H1 (cell line): ENCODE data around the gene WDR91. TPM values are rescaled to one million over a fixed set of nuclear protein-coding genes. Genes with fewer than 3 reads are reported as not detected.

Source experiments
- CBX8 ChIP-seq: fragments of 300-800, 300-1000 bp; sonication (generic); IDR thresholded peaks from 2 replicates; pipeline ENCODE4 v1.7.1; 2016; ENCODE audit warnings: low read depth, low read length, borderline replicate concordance
- CHD7 ChIP-seq: fragments of 300-600 bp; sonication (generic); IDR thresholded peaks from 2 replicates; pipeline ENCODE4 v1.7.1; 2012; ENCODE audit warnings: low read length, moderate library complexity, mild to moderate bottlenecking, inconsistent platforms; ENCODE audit not compliant: insufficient replicate concordance
- CREB1 ChIP-seq: IDR thresholded peaks from 2 replicates; pipeline ENCODE4 v1.6.1; 2012; ENCODE audit warnings: inconsistent platforms
- FOSL1 ChIP-seq: IDR thresholded peaks from 2 replicates; pipeline ENCODE4 v1.6.1; 2011; ENCODE audit warnings: mild to moderate bottlenecking, low read depth, low read length, moderate library complexity; ENCODE audit not compliant: insufficient read depth
- GABPA ChIP-seq: IDR thresholded peaks from 2 replicates; pipeline ENCODE4 v1.6.1; 2011; ENCODE audit warnings: mild to moderate bottlenecking, low read length, moderate library complexity, borderline replicate concordance; ENCODE audit not compliant: insufficient read depth
- HDAC6 ChIP-seq: IDR thresholded peaks from one replicate; pipeline ENCODE4 v1.7.1; 2012; ENCODE audit warnings: low read depth, mild to moderate bottlenecking, inconsistent platforms, low read length, moderate library complexity
- JUN ChIP-seq: IDR thresholded peaks from 2 replicates; pipeline ENCODE4 v1.6.1; 2011; ENCODE audit warnings: low read depth, mild to moderate bottlenecking, improper control_type of control experiment, low read length
- MAFK ChIP-seq: IDR thresholded peaks from 2 replicates; pipeline ENCODE4 v1.6.1; 2012; ENCODE audit warnings: low read depth, mild to moderate bottlenecking, improper control_type of control experiment, low read length
- POLR2AphosphoS5 ChIP-seq: IDR thresholded peaks from 2 replicates; pipeline ENCODE4 v1.6.1; 2011; ENCODE audit warnings: low read depth, low read length
- RXRA ChIP-seq: IDR thresholded peaks from 2 replicates; pipeline ENCODE4 v1.6.1; 2011; ENCODE audit warnings: low read depth, mild to moderate bottlenecking, low read length, moderate library complexity; ENCODE audit not compliant: insufficient read depth
- polyA plus RNA-seq, 7 experiments: library from polyadenylated mRNA; depleted of rRNA in 3 of 7; stranded (reverse) in 5 of 7; unstranded in 2 of 7; fragments of >200 nt in 5 of 7; fragments of 200-250 nt in 2 of 7; gene quantifications; 1 replicate in 5 of 7; 2 replicates in 1 of 7; 4 replicates in 1 of 7; pipeline versions ENCODE4 v1.2.1 to v1.2.3, GENCODE V29; 2011 to 2013; ENCODE audit warnings: missing spikeins in 2 of 7, mixed read lengths in 2 of 7
- total RNA-seq: library from RNA; stranded (reverse); fragmentation: NEBNext Ultra II Directional; extraction: Animal tissue kit (Norgen Biotek cat#: 25700); gene quantifications from 2 replicates; pipeline ENCODE4 v1.2.1, GENCODE V29; 2021

WDR91 gene
- total and polyA plus RNA-seq, 2 of the 8 experiments (the other 6 are each of a cell fraction or from before 2014, with no cell fraction given), result 8.2 to 14.7 TPM

GRCh38 chr7:135217645-135218509, 6.6 kb upstream of the WDR91 start (continued):
- TF ChIP-seq CHD7 (no peak), HDAC6 (no peak), MAFK (no peak), CREB1 (no peak), FOSL1 (no peak), POLR2AphosphoS5 (no peak), GABPA (no peak), JUN (no peak), RXRA (no peak), CBX8 (no peak)
